IPS-15b (cell line): ENCODE data around the gene PRPF6.

Source experiments
- H3K27me3 ChIP-seq: one replicate; pipeline ENCODE4 v1.6.1; 2013; ENCODE audit warnings: low read length; ENCODE audit not compliant: control insufficient read depth, insufficient read depth
- H3K36me3 ChIP-seq: one replicate; pipeline ENCODE4 v1.6.1; 2013; ENCODE audit warnings: low read length; ENCODE audit not compliant: control insufficient read depth, insufficient read depth
- H3K4me1 ChIP-seq: one replicate; pipeline ENCODE4 v1.6.1; 2013; ENCODE audit warnings: mild to moderate bottlenecking, low read length; ENCODE audit not compliant: control insufficient read depth, insufficient read depth
- H3K4me3 ChIP-seq: one replicate; pipeline ENCODE4 v1.5.1; 2013; ENCODE audit warnings: low read depth, low read length
- H3K9ac ChIP-seq: one replicate; pipeline ENCODE4 v1.6.1; 2013; ENCODE audit warnings: low read depth, mild to moderate bottlenecking, low read length
- H3K9me3 ChIP-seq: one replicate; pipeline ENCODE4 v1.6.1; 2013; ENCODE audit warnings: mild to moderate bottlenecking, low read length; ENCODE audit not compliant: control insufficient read depth, insufficient read depth

Gene PRPF6

GRCh38 chr20:64074184-64074789 lies 93.4 kb downstream of the PRPF6 start:
- Histone ChIP-seq H3K4me1 (no peaks in the 10 kb centered on the region), H3K9me3 (no peaks in the 10 kb centered on the region), H3K36me3 (peaks cover 18% of the 10 kb centered on the region), H3K4me3 (no peak overlapping the region), H3K9ac (no peak overlapping the region), H3K27me3 (no peaks in the 10 kb centered on the region)

GRCh38 chr20:64074963-64075362 lies 94.0 kb downstream of the PRPF6 start:
- no peak overlapping the region for H3K9ac ChIP-seq
- no peak overlapping the region for H3K4me3 ChIP-seq
- H3K27me3 ChIP-seq: no peaks in the 10 kb centered on the region
- peaks cover 16% of the 10 kb centered on the region for H3K36me3 ChIP-seq
- no peaks in the 10 kb centered on the region for H3K4me1 ChIP-seq
- H3K9me3 ChIP-seq: no peaks in the 10 kb centered on the region

GRCh38 chr20:64075556-64075955 lies 94.6 kb downstream of the PRPF6 start:
- H3K36me3 ChIP-seq: peaks cover 15% of the 10 kb centered on the region
- H3K9ac ChIP-seq: no peak overlapping the region
- H3K27me3 ChIP-seq: peaks cover 5% of the 10 kb centered on the region
- H3K4me1 ChIP-seq: no peaks in the 10 kb centered on the region
- H3K9me3 ChIP-seq: no peaks in the 10 kb centered on the region
- no peak overlapping the region for H3K4me3 ChIP-seq

GRCh38 chr20:64076061-64076997 lies 95.4 kb downstream of the PRPF6 start:
- Histone ChIP-seq H3K9me3 (no peaks in the 10 kb centered on the region), H3K27me3 (peaks cover 9% of the 10 kb centered on the region), H3K4me3 (no peak overlapping the region), H3K36me3 (peaks cover 15% of the 10 kb centered on the region), H3K9ac (no peak overlapping the region), H3K4me1 (no peaks in the 10 kb centered on the region)

GRCh38 chr20:64077094-64077493 lies 96.2 kb downstream of the PRPF6 start:
- Histone ChIP-seq H3K9ac (no peak overlapping the region), H3K36me3 (peaks cover 11% of the 10 kb centered on the region), H3K4me3 (no peak overlapping the region), H3K27me3 (peaks cover 16% of the 10 kb centered on the region), H3K9me3 (no peaks in the 10 kb centered on the region), H3K4me1 (no peaks in the 10 kb centered on the region)

- Histone ChIP-seq H3K4me3 (no peak overlapping the region), H3K9ac (no peak overlapping the region), H3K4me1 (no peaks in the 10 kb centered on the region), H3K9me3 (no peaks in the 10 kb centered on the region), H3K36me3 (peaks cover 11% of the 10 kb centered on the region), H3K27me3 (peaks cover 17% of the 10 kb centered on the region)
Measured at GRCh38 chr20:64077541-64077875, 96.6 kb downstream of the PRPF6 start.

GRCh38 chr20:64077876-64078551 lies 97.1 kb downstream of the PRPF6 start:
- no peak overlapping the region for H3K9ac ChIP-seq

GRCh38 chr20:64078934-64079272 lies 98.0 kb downstream of the PRPF6 start:
- Histone ChIP-seq H3K36me3 (peaks cover 4% of the 10 kb centered on the region), H3K9ac (peak overlapping the region; percentile 60), H3K9me3 (no peaks in the 10 kb centered on the region), H3K4me3 (peak overlapping the region; percentile 60), H3K4me1 (peaks cover 3% of the 10 kb centered on the region), H3K27me3 (peaks cover 23% of the 10 kb centered on the region)

More at GRCh38 chr20:64077876-64078551, 97.1 kb downstream of the PRPF6 start:
- H3K36me3 ChIP-seq: peaks cover 9% of the 10 kb centered on the region
- H3K9me3 ChIP-seq: no peaks in the 10 kb centered on the region
- H3K4me1 ChIP-seq: peaks cover 2% of the 10 kb centered on the region
- no peak overlapping the region for H3K4me3 ChIP-seq
- peaks cover 20% of the 10 kb centered on the region for H3K27me3 ChIP-seq

- peaks cover 29% of the 10 kb centered on the region for H3K27me3 ChIP-seq
- H3K9ac ChIP-seq: peak within 1 kb of the TSS; percentile 60
- peak within 1 kb of the TSS; percentile 73 for H3K4me3 ChIP-seq
- H3K36me3 ChIP-seq: no peaks in the 10 kb centered on the region
- H3K9me3 ChIP-seq: no peaks in the 10 kb centered on the region
- peaks cover 5% of the 10 kb centered on the region for H3K4me1 ChIP-seq
Measured at GRCh38 chr20:64079273-64080012, 98.5 kb downstream of the PRPF6 start, which contains the start of gene RGS19. Gene RGS19, minus strand, starts transcription at chr20:64079518. Its CDS starts 2,632 bp downstream, at chr20:64076886.

- H3K4me1 ChIP-seq: peaks cover 7% of the 10 kb centered on the region
- H3K4me3 ChIP-seq: peak within 1 kb of the TSS; percentile 73
- H3K9ac ChIP-seq: peak within 1 kb of the TSS; percentile 60
- H3K27me3 ChIP-seq: peaks cover 34% of the 10 kb centered on the region
- no peaks in the 10 kb centered on the region for H3K9me3 ChIP-seq
- H3K36me3 ChIP-seq: no peaks in the 10 kb centered on the region
Measured at GRCh38 chr20:64080013-64080812, 99.3 kb downstream of the PRPF6 start, which contains the start of gene OPRL1. Gene OPRL1, plus strand, starts transcription at chr20:64080082. Its CDS starts 12,639 bp downstream, at chr20:64092721.
